ENCODE data around the gene KCNK13. TPM values are rescaled to one million over a fixed set of nuclear protein-coding genes. Genes with fewer than 3 reads are reported as not detected.
A peak's percentile ranks its signal among the peaks of the same experiment; 100 is the strongest.

The KCNK13 gene
- polyA plus RNA-seq, 10 donors, result 0.16 to 0.48 (median 0.42) TPM; not detected in 1

GRCh38 chr14:90132821-90133570 lies 71.2 kb downstream of the KCNK13 start:
- no peak for DNase-seq

- DNase-seq, result no peak
Observed at GRCh38 chr14:90136904-90137303, 75.1 kb downstream of the KCNK13 start.

GRCh38 chr14:90137807-90138206 lies 76.0 kb downstream of the KCNK13 start:
- DNase-seq, result no peak

- no peak for DNase-seq
Observed at GRCh38 chr14:90139199-90139598, 77.4 kb downstream of the KCNK13 start.

- no peak for DNase-seq
Observed at GRCh38 chr14:90140298-90140955, 78.6 kb downstream of the KCNK13 start.

- DNase-seq, result no peak
Observed at GRCh38 chr14:90140956-90141316, 79.1 kb downstream of the KCNK13 start.

GRCh38 chr14:90153429-90153828 lies 91.6 kb downstream of the KCNK13 start:
- no peak for DNase-seq

GRCh38 chr14:90154110-90154509 lies 92.3 kb downstream of the KCNK13 start:
- no peak for DNase-seq

GRCh38 chr14:90159146-90159545 lies 97.4 kb downstream of the KCNK13 start:
- DNase-seq, result peak in 2 of 3 donors; percentile 4 to 9

GRCh38 chr14:90159688-90160087 lies 97.9 kb downstream of the KCNK13 start:
- DNase-seq, result no peak

GRCh38 chr14:90161129-90161528 lies 99.3 kb downstream of the KCNK13 start:
- no peak for DNase-seq

GRCh38 chr14:90168425-90169105 lies 106.8 kb downstream of the KCNK13 start:
- DNase-seq, result peak in 1 of 3 donors; percentile 17

- no peak for DNase-seq
Observed at GRCh38 chr14:90175631-90176030, 113.8 kb downstream of the KCNK13 start.

GRCh38 chr14:90177539-90178189 lies 115.9 kb downstream of the KCNK13 start:
- DNase-seq, result no peak

GRCh38 chr14:90179357-90179756 lies 117.6 kb downstream of the KCNK13 start:
- no peak for DNase-seq

- no peak for DNase-seq
Observed at GRCh38 chr14:90179809-90180779, 118.3 kb downstream of the KCNK13 start.

- DNase-seq, result no peak
Observed at GRCh38 chr14:90184094-90184493, 122.3 kb downstream of the KCNK13 start.

GRCh38 chr14:90184571-90185266 lies 122.9 kb downstream of the KCNK13 start:
- DNase-seq, result no peak

GRCh38 chr14:90188588-90188987 lies 126.8 kb downstream of the KCNK13 start:
- DNase-seq, result no peak

GRCh38 chr14:90191154-90191553 lies 129.4 kb downstream of the KCNK13 start:
- no peak for DNase-seq

GRCh38 chr14:90191585-90191984 lies 129.8 kb downstream of the KCNK13 start:
- no peak for DNase-seq
